ENCODE results near the gene S100A10.

- TF ChIP-seq CTCF (IDR thresholded peaks at IDR 0.05) (no peak), POLR2A (IDR thresholded peaks at IDR 0.05) (no peak)
Measured at GRCh38 chr1:151989211-151989862, 4.3 kb downstream of the S100A10 start.

Measured in lower leg skin (tissue), 3 donors.